ENCODE results near the gene FBXO34. TPM values are rescaled to one million over a fixed set of nuclear protein-coding genes. Genes with fewer than 3 reads are reported as not detected.

Gene FBXO34
- total and polyA plus RNA-seq, 10 of the 15 experiments (the other 5 are each of a cell fraction or from before 2014, with no cell fraction given): 5.6 to 22.8 (median 17.6) TPM

GRCh38 chr14:55274751-55275150 is 3.5 kb downstream of the FBXO34 start:
- CTCF ChIA-PET: interaction anchor here (0.6 to 6.5 kb wide), 10 partner anchors 22 to 224 kb away, joined by 3 to 255 read pairs (median 3); no protein-coding TSS in a partner anchor
- no peak overlapping the region for H3K27ac ChIP-seq (ENCODE audit: control insufficient read depth, insufficient read depth)
- peak overlapping the region; percentile 69 for H3K4me2 ChIP-seq (ENCODE audit: control insufficient read depth, insufficient read depth)
- H3K4me3 ChIP-seq: peak overlapping the region; percentile 33; the same call in 1 of the 2 replicates
- RAD21 ChIA-PET (ENCODE audit: unreplicated experiment): interaction anchor here (0.6 to 1.5 kb wide), 3 partner anchors 58 to 185 kb away, joined by 4 to 6 read pairs (median 4); no protein-coding TSS in a partner anchor
- intact Hi-C loops (cut with micrococcal nuclease; ENCODE audit: unreplicated experiment): loop anchor here (5.0 to 10.0 kb wide), 2 partner anchors 138 to 170 kb away; partner anchors contain the start of gene ATG14
- in situ Hi-C loops (cut with MboI): loop anchor here (5.0 kb wide), 1 partner anchor 78 kb away; no protein-coding TSS in a partner anchor
- POLR2A ChIA-PET: interaction anchor here (1.0 to 1.6 kb wide), 4 partner anchors 10 to 100 kb away, joined by 3 to 7 read pairs (median 4); no protein-coding TSS in a partner anchor
- no peaks in the 10 kb centered on the region for H3K9me3 ChIP-seq (replicated peaks; ENCODE audit: control insufficient read depth, insufficient read depth, low read length)
- no peak for DNase-seq (ENCODE audit: low read depth, low spot score)
- FAIRE-seq: no peak
- ATAC-seq: no peak
- BruUV-seq (replicated peaks): no TSS peak
- TF ChIP-seq MXI1 (IDR thresholded peaks at IDR 0.05; ENCODE audit: low read depth, low read length) (no peak), SMAD5 (IDR thresholded peaks at IDR 0.05; ENCODE audit: low read depth) (no peak), SPI1 (IDR thresholded peaks at IDR 0.05; ENCODE audit: borderline replicate concordance, insufficient read depth, low read depth, low read length) (no peak), BCL11A (IDR thresholded peaks at IDR 0.05; ENCODE audit: low read depth, low read length) (no peak), HDGF (IDR thresholded peaks at IDR 0.05) (no peak), BRCA1 (IDR thresholded peaks at IDR 0.05; ENCODE audit: low read depth, low read length) (no peak), HCFC1 (IDR thresholded peaks at IDR 0.05; ENCODE audit: low read length) (no peak), CBFB (IDR thresholded peaks at IDR 0.05; ENCODE audit: low read depth) (no peak), SP1 (IDR thresholded peaks at IDR 0.05; ENCODE audit: low read depth, low read length) (no peak), SMARCA5 (IDR thresholded peaks at IDR 0.05) (no peak), ZNF622 (IDR thresholded peaks at IDR 0.05) (no peak), EP300 (IDR thresholded peaks at IDR 0.05; ENCODE audit: borderline replicate concordance in 1 of 2, control insufficient read depth in 1 of 2, low read depth in 2 of 2, low read length in 2 of 2) (no peak), E4F1 (IDR thresholded peaks at IDR 0.05; ENCODE audit: borderline replicate concordance, partially characterized antibody) (no peak), ASH2L (IDR thresholded peaks at IDR 0.05; ENCODE audit: borderline replicate concordance, low read depth) (no peak), SIN3A (IDR thresholded peaks at IDR 0.05; ENCODE audit: low read depth, low read length) (no peak), RB1 (IDR thresholded peaks at IDR 0.05; ENCODE audit: borderline replicate concordance) (no peak), ZBED1 (IDR thresholded peaks at IDR 0.05; ENCODE audit: borderline replicate concordance) (no peak)
- peaks cover 79% of the 10 kb centered on the region for H3K79me2 ChIP-seq (ENCODE audit: control insufficient read depth, insufficient read depth, low read length)
- SMC1A ChIA-PET (ENCODE audit: uncharacterized antibody, unreplicated experiment): interaction anchor here (0.7 to 6.6 kb wide), 6 partner anchors 8 to 77 kb away, joined by 3 to 161 read pairs (median 3); no protein-coding TSS in a partner anchor
- no peak overlapping the region for H3K9ac ChIP-seq (ENCODE audit: control insufficient read depth, insufficient read depth, low read length)
- H2AFZ ChIP-seq (ENCODE audit: control insufficient read depth, low read depth, low read length): no peak overlapping the region
- H3K4me1 ChIP-seq (ENCODE audit: control insufficient read depth, insufficient read depth, low read length): peaks cover 49% of the 10 kb centered on the region
- H3K27me3 ChIP-seq (replicated peaks in 1 of 2; ENCODE audit: control insufficient read depth in 2 of 2, insufficient read depth in 2 of 2, low read length in 1 of 2): no peaks in the 10 kb centered on the region
- H4K20me1 ChIP-seq (ENCODE audit: control insufficient read depth, insufficient read depth): no peaks in the 10 kb centered on the region
- H3K36me3 ChIP-seq (ENCODE audit: control insufficient read depth in 2 of 2, insufficient read depth in 2 of 2, low read length in 1 of 2): no peaks in the 10 kb centered on the region
- 60% methylated on average over 1 of the region's 1 CpG for WGBS (ENCODE audit: insufficient coverage, insufficient replicate concordance, low lambda C conversion rate, missing lambda C conversion rate)

All from GM12878 (cell line).